Sigmoid colon (tissue), 7 donors: ENCODE measurements around the gene NEK5. TPM values are rescaled to one million over a fixed set of nuclear protein-coding genes. Genes with fewer than 3 reads are reported as not detected.

Source experiments
- DNase-seq: peaks from one replicate; pipeline ENCODE4 v3.0.0-alpha.2; 2019
- H3K27ac ChIP-seq, 4 donors: fragments of 200-600 bp; sonication (generic); one replicate each; pipeline ENCODE4 v1.5.1; 2016 to 2019; ENCODE audit warnings: mild to moderate bottlenecking in 1 of 4
- H3K27me3 ChIP-seq, 3 donors: fragments of 200-600 bp; sonication (generic); one replicate each; pipeline ENCODE4 v1.5.1; 2019; ENCODE audit warnings: mild to moderate bottlenecking in 1 of 3
- H3K36me3 ChIP-seq, 4 donors: fragments of 200-600 bp; sonication (generic); one replicate each; pipeline ENCODE4 v1.5.1; 2016 to 2019
- H3K4me1 ChIP-seq, 4 donors: fragments of 200-600 bp; sonication (generic); one replicate each; pipeline ENCODE4 v1.5.1; 2017 to 2019
- H3K4me3 ChIP-seq, 4 donors: fragments of 200-600 bp; sonication (generic); one replicate each; pipeline ENCODE4 v1.5.1; 2017 to 2019; ENCODE audit warnings: mild to moderate bottlenecking in 2 of 4, moderate library complexity in 1 of 4
- H3K9me3 ChIP-seq, 4 donors: fragments of 200-600 bp in 3 of 4; sonication (generic) in 3 of 4; one replicate each; pipeline versions ENCODE4 v1.5.1 to v1.6.1; 2013 to 2019
- CTCF ChIP-seq, 4 experiments: fragments of 450-650 bp in 3 of 4; fragments of 200-600 bp in 1 of 4; IDR thresholded peaks; one replicate each; pipeline ENCODE4 v1.5.1; 2016 to 2019; ENCODE audit warnings: antibody characterized with exemption in 4 of 4, mild to moderate bottlenecking in 3 of 4, moderate library complexity in 2 of 4
- EP300 ChIP-seq, 4 donors: sonication (generic); formaldehyde crosslinking; IDR thresholded peaks; one replicate each; pipeline ENCODE4 v1.6.1; 2017; ENCODE audit warnings: antibody characterized with exemption in 4 of 4
- POLR2A ChIP-seq, 2 donors: fragments of 450-650 bp; IDR thresholded peaks; one replicate each; pipeline ENCODE4 v1.6.1; 2016; ENCODE audit warnings: antibody characterized with exemption in 2 of 2, mild to moderate bottlenecking in 2 of 2, moderate library complexity in 2 of 2
- POLR2AphosphoS5 ChIP-seq, 4 donors: sonication (generic); formaldehyde crosslinking; IDR thresholded peaks; one replicate each; pipeline ENCODE4 v1.6.1; 2017; ENCODE audit warnings: antibody characterized with exemption in 4 of 4
- WGBS, 2 donors: extraction: QIAGEN DNeasy Blood & Tissue Kit; methylation state at CpG; one replicate each; pipeline ENCODE4 v1.1.7; 2013; 5-methylcytosine and 5-hydroxymethylcytosine counted together
- intact Hi-C: fragments of 100-400 bp; cut with DNase I; formaldehyde crosslinking; loops from one replicate; pipeline ENCODE4 v1.15.1; 2023
- polyA plus RNA-seq, 3 donors: library from polyadenylated mRNA; stranded (reverse); fragments of 200-250 nt; gene quantifications; one replicate each; pipeline ENCODE4 v1.2.3, GENCODE V29; 2013
- total RNA-seq, 4 donors: library from RNA; depleted of rRNA; stranded (reverse); fragments of >200 nt; gene quantifications; one replicate each; pipeline ENCODE4 v1.1.0, GENCODE V29; 2016
- donor health status: healthy with polysubstance abuse.
- donor health status: Bipolar disorder and iron deficiency.
- donor health status: healthy.

The NEK5 gene
- total and polyA plus RNA-seq, 7 donors, result 0.17 to 0.83 (median 0.33) TPM; not detected in 2

GRCh38 chr13:52097197-52097596 lies 31.7 kb downstream of the NEK5 start:
- TF ChIP-seq POLR2AphosphoS5 (IDR thresholded peaks at IDR 0.05) (no peak), EP300 (IDR thresholded peaks at IDR 0.05) (no peak), POLR2A (IDR thresholded peaks at IDR 0.05) (no peak), CTCF (IDR thresholded peaks at IDR 0.05) (no peak)
- Histone ChIP-seq H3K4me1 (no peaks in the 10 kb centered on the region), H3K27ac (no peak overlapping the region), H3K36me3 (no peaks in the 10 kb centered on the region), H3K9me3 (no peaks in the 10 kb centered on the region), H3K4me3 (no peak overlapping the region), H3K27me3 (no peaks in the 10 kb centered on the region)
- no peak for DNase-seq
- WGBS, 2 donors, result 94 to 95% methylated on average over 5 of the region's 5 CpGs
- intact Hi-C loops, result no loop called here

- no peaks in the 10 kb centered on the region for H3K36me3 ChIP-seq
- no peak overlapping the region for H3K4me3 ChIP-seq
- H3K27me3 ChIP-seq, result no peaks in the 10 kb centered on the region
- H3K27ac ChIP-seq, result no peak overlapping the region
- intact Hi-C loops, result no loop called here
- 86 to 92% methylated on average over 3 of the region's 3 CpGs for WGBS, 2 donors
- no peak for DNase-seq
- TF ChIP-seq POLR2AphosphoS5 (IDR thresholded peaks at IDR 0.05) (no peak), EP300 (IDR thresholded peaks at IDR 0.05) (no peak), CTCF (IDR thresholded peaks at IDR 0.05) (no peak), POLR2A (IDR thresholded peaks at IDR 0.05) (no peak)
- no peaks in the 10 kb centered on the region for H3K4me1 ChIP-seq
- H3K9me3 ChIP-seq, result no peaks in the 10 kb centered on the region
These were observed 32.1 kb downstream of the NEK5 start for GRCh38 chr13:52096748-52097147.

DNA sequence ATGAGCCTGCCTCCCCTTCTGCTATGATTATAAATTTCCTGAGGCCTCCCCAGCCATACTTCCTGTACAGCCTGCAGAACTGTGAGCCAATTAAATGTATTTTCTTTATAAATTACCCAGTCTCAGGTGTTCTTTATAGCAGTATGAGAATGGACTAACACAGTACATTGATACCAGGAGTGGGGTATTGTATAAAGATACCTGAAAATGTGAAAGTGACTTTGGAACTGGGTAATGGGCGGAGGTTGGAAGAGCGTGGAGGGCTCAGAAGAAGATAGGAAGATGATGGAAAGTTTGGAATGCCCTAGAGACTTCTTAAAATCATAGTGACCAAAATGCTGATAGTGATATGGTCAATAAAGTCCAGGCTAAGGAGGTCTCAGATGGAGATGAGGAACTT lies 32.8 kb downstream of the NEK5 start:
- H3K27me3 ChIP-seq, result no peaks in the 10 kb centered on the region
- no peaks in the 10 kb centered on the region for H3K36me3 ChIP-seq
- WGBS, 2 donors, result 95 to 96% methylated on average over 2 of the region's 2 CpGs
- TF ChIP-seq EP300 (IDR thresholded peaks at IDR 0.05) (no peak), POLR2AphosphoS5 (IDR thresholded peaks at IDR 0.05) (no peak), CTCF (IDR thresholded peaks at IDR 0.05) (no peak), POLR2A (IDR thresholded peaks at IDR 0.05) (no peak)
- no peak overlapping the region for H3K27ac ChIP-seq
- no peak overlapping the region for H3K4me3 ChIP-seq
- no peak for DNase-seq
- H3K4me1 ChIP-seq, result no peaks in the 10 kb centered on the region
- H3K9me3 ChIP-seq, result no peaks in the 10 kb centered on the region
- intact Hi-C loops, result no loop called here

DNA sequence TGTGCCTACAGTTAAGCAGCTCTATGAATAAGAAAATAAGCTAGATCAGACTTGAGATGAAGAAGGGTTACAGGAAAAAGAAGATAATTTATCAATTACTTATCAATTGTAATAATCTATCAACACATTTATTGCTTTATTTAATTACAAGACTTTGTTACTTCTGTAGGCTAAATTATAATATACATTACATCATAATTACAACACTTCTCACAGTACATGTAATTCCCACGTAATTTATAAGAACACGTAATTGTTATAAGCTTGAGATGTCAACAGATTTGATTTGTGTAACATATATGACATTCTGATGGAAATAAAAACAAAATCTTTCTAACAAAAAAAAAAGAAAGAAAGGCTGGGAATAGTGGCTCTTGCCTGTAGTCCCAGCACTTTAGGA lies 36.8 kb downstream of the NEK5 start:
- Histone ChIP-seq H3K4me1 (no peaks in the 10 kb centered on the region), H3K36me3 (no peaks in the 10 kb centered on the region), H3K4me3 (no peak overlapping the region), H3K9me3 (no peaks in the 10 kb centered on the region), H3K27me3 (no peaks in the 10 kb centered on the region), H3K27ac (no peak overlapping the region)
- no peak for DNase-seq
- intact Hi-C loops, result no loop called here
- TF ChIP-seq POLR2A (IDR thresholded peaks at IDR 0.05) (no peak), CTCF (IDR thresholded peaks at IDR 0.05) (no peak)
- 91 to 94% methylated on average over 2 of the region's 2 CpGs for WGBS, 2 donors

GRCh38 chr13:52091473-52091872 lies 37.4 kb downstream of the NEK5 start:
- Histone ChIP-seq H3K4me3 (no peak overlapping the region), H3K36me3 (no peaks in the 10 kb centered on the region), H3K9me3 (no peaks in the 10 kb centered on the region), H3K27me3 (no peaks in the 10 kb centered on the region), H3K4me1 (no peaks in the 10 kb centered on the region), H3K27ac (no peak overlapping the region)
- 86 to 88% methylated on average over 2 of the region's 2 CpGs for WGBS, 2 donors
- DNase-seq, result no peak
- TF ChIP-seq EP300 (IDR thresholded peaks at IDR 0.05), result no peak
- TF ChIP-seq POLR2AphosphoS5 (IDR thresholded peaks at IDR 0.05), result no peak
- no peak for TF ChIP-seq POLR2A (IDR thresholded peaks at IDR 0.05)
- TF ChIP-seq CTCF (IDR thresholded peaks at IDR 0.05), result no peak
- intact Hi-C loops, result no loop called here
